Hematopoietic multipotent progenitor cell treated with erythropoietin and hydrocortisone succinate and interleukin-3 and kit ligand, for 17 days (in vitro differentiated cells): Measurements from ENCODE around the gene FRMPD2.

Source experiments
- DNase-seq: peaks from one replicate; pipeline ENCODE4 v3.0.0-alpha.2; 2015; ENCODE audit warnings: low spot score

FRMPD2 gene, protein sequence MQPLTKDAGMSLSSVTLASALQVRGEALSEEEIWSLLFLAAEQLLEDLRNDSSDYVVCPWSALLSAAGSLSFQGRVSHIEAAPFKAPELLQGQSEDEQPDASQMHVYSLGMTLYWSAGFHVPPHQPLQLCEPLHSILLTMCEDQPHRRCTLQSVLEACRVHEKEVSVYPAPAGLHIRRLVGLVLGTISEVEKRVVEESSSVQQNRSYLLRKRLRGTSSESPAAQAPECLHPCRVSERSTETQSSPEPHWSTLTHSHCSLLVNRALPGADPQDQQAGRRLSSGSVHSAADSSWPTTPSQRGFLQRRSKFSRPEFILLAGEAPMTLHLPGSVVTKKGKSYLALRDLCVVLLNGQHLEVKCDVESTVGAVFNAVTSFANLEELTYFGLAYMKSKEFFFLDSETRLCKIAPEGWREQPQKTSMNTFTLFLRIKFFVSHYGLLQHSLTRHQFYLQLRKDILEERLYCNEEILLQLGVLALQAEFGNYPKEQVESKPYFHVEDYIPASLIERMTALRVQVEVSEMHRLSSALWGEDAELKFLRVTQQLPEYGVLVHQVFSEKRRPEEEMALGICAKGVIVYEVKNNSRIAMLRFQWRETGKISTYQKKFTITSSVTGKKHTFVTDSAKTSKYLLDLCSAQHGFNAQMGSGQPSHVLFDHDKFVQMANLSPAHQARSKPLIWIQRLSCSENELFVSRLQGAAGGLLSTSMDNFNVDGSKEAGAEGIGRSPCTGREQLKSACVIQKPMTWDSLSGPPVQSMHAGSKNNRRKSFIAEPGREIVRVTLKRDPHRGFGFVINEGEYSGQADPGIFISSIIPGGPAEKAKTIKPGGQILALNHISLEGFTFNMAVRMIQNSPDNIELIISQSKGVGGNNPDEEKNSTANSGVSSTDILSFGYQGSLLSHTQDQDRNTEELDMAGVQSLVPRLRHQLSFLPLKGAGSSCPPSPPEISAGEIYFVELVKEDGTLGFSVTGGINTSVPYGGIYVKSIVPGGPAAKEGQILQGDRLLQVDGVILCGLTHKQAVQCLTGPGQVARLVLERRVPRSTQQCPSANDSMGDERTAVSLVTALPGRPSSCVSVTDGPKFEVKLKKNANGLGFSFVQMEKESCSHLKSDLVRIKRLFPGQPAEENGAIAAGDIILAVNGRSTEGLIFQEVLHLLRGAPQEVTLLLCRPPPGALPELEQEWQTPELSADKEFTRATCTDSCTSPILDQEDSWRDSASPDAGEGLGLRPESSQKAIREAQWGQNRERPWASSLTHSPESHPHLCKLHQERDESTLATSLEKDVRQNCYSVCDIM (N-terminal part only)

GRCh38 chr10:48274636-48275035 is at the start of gene FRMPD2:
Gene FRMPD2 (minus strand): TSS chr10:48274696. CDS start chr10:48274567, 129 bp downstream.
- DNase-seq: no peak

DNA sequence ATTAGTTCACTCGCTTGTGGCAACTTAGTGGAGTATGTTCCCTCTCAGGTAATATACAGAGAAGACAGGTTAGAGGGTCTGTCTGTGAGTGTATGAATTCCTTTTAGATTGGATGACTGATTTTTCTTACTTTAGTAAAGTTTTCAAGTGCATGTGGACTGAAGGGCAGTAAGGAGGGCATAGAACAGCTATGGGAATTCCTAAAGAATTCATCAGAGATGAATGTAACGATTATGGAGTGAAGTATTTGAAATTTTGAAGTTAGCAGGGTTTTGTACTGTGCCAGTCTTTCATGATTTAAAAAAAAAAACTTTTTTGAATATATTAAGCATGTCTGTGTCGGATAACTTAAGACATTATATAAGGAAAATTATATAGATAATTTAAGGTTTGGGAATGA is 47.5 kb upstream of the FRMPD2 start:
- DNase-seq: no peak

GRCh38 chr10:48317321-48317990 is 43.0 kb upstream of the FRMPD2 start:
- no peak for DNase-seq

- no peak for DNase-seq
Observed at GRCh38 chr10:48316236-48316635, 41.7 kb upstream of the FRMPD2 start.

DNA sequence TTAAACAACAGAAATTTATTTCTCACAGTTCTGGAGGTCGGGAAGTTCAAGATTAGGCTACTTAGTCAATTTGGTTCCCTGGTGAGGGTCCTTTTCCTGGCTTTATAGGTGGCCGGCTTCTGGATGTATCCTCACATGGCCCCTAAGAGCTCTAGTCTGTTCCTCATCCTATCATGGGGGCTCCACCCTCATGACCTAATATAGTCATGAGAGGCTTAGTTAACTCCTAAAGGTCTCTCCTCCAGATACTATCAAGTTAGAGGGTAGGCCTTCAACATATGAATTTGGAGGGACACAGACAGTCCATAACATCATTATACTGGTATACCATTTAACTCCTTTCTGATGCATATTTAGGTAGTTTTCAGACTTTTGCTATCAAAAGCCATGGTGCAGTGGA is 39.6 kb upstream of the FRMPD2 start:
- no peak for DNase-seq

DNA sequence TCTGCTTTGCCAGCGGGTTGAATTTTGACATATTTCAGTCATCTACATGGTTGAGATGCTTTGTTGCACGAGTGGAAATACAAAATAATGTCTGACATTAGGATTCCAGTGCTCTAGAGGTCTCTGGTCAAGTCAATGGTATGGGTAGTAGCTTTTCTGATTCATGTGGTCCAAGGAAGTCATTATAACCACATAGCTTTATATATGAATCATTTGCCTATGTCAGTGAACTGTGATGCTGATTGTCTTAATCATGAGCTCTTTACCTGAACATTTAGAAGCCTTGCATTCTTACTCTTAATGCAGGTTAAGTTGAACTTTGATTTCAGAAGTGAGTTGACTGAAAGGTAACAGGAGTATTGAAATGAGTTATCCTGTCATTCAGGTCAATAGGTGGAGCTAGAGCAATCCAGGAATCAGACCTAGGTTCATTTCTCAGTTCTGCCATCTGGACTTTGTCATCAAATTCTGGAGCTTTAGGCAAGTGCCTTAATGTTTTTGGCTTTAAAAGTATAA is 35.3 kb upstream of the FRMPD2 start:
- DNase-seq: peak; percentile 28

- DNase-seq: no peak
Observed at GRCh38 chr10:48307711-48308018, 33.2 kb upstream of the FRMPD2 start.

GRCh38 chr10:48306870-48307710 is 32.6 kb upstream of the FRMPD2 start:
- no peak for DNase-seq

DNA sequence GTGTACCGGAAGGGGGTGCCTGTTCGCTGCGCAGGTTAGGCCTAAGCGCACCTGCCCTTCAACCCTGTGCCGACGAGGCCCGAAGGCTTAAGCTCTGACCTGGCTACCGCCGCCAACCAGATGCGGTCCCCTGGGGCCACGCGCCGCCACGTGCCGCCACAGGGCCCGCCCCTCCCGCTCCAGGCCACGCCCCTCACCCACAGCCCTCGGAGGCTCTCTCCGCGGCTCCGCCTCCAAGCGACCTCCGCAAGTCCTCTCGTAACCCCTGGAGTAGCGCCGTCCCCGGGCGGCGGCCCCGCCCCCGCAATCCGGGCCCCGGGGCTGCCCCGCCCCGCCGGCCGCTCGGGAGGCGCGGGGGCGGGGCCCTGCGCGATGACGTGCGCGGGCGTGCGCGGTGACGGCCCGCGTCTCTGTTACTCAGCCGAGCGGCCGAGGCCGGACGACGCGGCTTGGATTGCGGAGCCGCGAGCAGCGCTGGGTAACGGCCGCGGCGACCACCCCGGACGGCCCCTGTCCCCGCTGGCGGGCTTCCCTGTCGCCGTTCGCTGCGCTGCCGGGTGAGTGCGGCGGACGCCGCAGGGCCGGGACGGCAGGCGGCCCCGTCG is 31.9 kb upstream of the FRMPD2 start, which contains the start of gene MAPK8:
Gene MAPK8 (plus strand): TSS at position 413 of the 605 bp plus-strand sequence. CDS start 94,984 bp downstream, outside the sequence.
- DNase-seq: peak; percentile 93

DNA sequence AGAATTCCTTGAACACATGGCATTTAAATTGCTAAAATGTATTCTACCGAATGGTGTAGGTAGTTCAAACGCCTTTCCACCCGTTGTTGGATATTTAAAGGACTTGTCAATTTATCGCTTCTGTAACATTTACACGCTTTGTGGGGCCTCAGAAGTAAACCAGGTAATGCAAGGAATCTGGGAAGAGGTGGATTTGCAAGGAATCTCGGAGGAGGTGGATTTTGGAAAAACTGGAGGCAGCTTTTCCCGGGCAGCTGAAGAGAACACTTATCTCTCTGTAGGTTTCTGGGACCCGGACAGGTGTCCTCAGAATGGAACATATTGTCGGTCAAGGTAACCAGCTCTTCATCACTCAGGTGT is 31.4 kb upstream of the FRMPD2 start:
- no peak for DNase-seq

- no peak for DNase-seq
Observed at GRCh38 chr10:48302515-48303476, 28.3 kb upstream of the FRMPD2 start.

DNA sequence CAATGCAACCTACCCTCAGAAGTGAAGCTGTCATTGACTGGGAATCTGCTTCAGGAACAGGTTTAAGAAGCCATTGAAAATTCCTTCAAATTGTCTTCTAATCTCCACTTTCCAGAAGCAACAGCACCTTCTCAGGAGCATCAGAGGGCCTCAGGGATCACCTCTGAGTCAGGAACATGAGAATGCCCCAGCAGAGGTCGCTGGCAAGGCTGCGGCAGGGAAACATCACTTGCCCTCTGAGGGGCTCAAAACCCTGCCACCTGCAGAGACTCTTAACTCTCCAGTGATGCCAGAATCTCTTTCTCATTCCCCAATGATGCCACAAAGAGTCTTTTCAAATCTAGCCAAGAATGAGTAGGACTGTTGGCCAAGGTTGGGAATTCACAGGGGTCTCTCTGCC is 26.1 kb upstream of the FRMPD2 start:
- DNase-seq: no peak

DNA sequence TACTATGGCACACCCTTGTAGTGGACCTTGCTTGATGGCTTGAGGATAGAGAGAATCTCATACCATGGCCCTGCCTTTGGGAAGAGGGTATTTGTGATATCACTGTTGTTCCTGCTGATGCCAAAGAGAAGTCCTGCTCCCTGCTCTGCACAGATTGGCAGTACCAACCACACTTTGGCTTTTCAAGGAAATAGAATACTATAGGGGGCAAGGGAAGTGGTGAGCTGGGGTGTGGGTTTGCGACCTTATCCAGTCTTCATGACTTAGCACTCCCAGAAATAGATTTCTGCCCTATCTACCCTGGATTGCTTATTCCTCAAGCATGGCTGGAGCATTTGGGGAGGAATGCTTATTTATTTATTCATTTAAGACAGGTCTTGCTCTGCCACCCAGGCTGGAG is 25.2 kb upstream of the FRMPD2 start:
- no peak for DNase-seq

GRCh38 chr10:48299066-48299465 is 24.6 kb upstream of the FRMPD2 start:
- DNase-seq: no peak

DNA sequence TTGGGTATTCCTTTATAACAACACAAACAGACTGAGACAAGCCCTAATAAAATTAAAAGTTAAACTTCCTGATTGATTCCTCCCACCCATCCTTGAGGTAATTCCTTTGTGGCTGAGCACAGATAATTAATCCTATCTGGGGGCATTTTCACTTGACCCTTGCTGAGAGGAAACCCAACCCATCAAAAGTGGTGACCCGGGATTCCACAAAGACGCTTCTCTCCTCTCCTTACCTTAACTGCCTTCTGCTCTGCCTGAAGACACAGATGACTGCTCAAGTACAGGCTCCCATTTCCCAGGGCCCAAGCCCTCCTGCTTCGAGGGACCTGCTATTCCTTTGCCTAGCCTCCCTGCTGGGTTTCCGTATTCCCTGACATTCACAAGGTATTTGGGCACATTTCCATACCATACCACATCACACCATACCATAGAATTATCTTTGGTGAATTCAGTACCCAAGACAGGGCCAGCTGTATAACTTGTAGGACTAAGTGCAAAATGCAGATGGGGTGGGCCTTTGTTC is 22.1 kb upstream of the FRMPD2 start:
- DNase-seq: no peak

GRCh38 chr10:48294431-48294830 is 19.9 kb upstream of the FRMPD2 start:
- no peak for DNase-seq

GRCh38 chr10:48292616-48293015 is 18.1 kb upstream of the FRMPD2 start:
- no peak for DNase-seq

DNA sequence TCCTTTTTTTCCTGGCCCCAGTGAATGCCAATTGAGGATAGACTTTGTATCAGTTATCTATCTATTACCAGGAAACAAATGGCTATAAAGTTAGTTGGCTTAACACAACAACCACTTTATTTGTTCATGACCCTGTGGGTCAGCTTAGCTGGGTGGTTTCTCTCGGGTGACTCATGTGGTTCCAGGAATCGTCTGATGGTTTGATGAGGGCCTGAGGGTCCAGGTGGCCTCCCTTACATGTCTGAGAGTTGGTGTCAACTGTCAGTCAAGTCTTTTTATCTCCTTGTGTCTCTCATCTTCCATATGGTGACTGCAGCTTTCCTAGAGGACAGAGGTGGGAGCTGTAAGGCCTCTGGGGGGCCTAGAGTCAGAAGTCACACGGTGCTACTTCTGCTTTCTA is 16.7 kb upstream of the FRMPD2 start:
- DNase-seq: no peak

- no peak for DNase-seq
Observed at GRCh38 chr10:48290286-48290685, 15.8 kb upstream of the FRMPD2 start.
